OCI-LY1 (cell line): Measurements from ENCODE around the gene TNFRSF17.

Source experiments
- H2AFZ ChIP-seq: fragments of 200-600 bp; sonication (generic), shearing (Covaris generic); 2 replicates; pipeline ENCODE4 v1.6.0; 2014; ENCODE audit warnings: antibody characterized with exemption, mild to moderate bottlenecking, low read length
- H3F3A ChIP-seq: fragments of 200-600 bp; sonication (generic), shearing (Covaris generic); 2 replicates; pipeline ENCODE4 v1.6.0; 2014; ENCODE audit warnings: mild to moderate bottlenecking, antibody characterized with exemption, low read length, moderate library complexity; ENCODE audit not compliant: insufficient read depth
- H3K27ac ChIP-seq: fragments of 200-600 bp; sonication (generic); 2 replicates; pipeline ENCODE4 v1.5.1; 2014; ENCODE audit warnings: low read length, mixed run types, mild to moderate bottlenecking, low read depth; ENCODE audit not compliant: poor library complexity, severe bottlenecking
- H3K27me3 ChIP-seq: fragments of 200-600 bp; sonication (generic); 2 replicates; pipeline ENCODE4 v1.6.0; 2014; ENCODE audit warnings: antibody characterized with exemption, mild to moderate bottlenecking, low read length, moderate library complexity; ENCODE audit not compliant: insufficient read depth
- H3K36me3 ChIP-seq: fragments of 200-600 bp; sonication (generic); 2 replicates; pipeline ENCODE4 v1.6.1; 2014; ENCODE audit warnings: mild to moderate bottlenecking, antibody characterized with exemption, low read length, moderate library complexity, mixed read lengths; ENCODE audit not compliant: insufficient read depth
- H3K4me1 ChIP-seq: fragments of 200-600 bp; sonication (generic); 2 replicates; pipeline ENCODE4 v1.5.1; 2014; ENCODE audit warnings: mild to moderate bottlenecking, low read length, moderate library complexity; ENCODE audit not compliant: insufficient read depth, severe bottlenecking
- H3K4me2 ChIP-seq: fragments of 200-600 bp; sonication (generic), shearing (Covaris generic); 2 replicates; pipeline ENCODE4 v1.6.1; 2014; ENCODE audit warnings: low read length
- H3K4me3 ChIP-seq: fragments of 200-600 bp; sonication (generic); 2 replicates; pipeline ENCODE4 v1.5.1; 2014; ENCODE audit warnings: low read length, low read depth, mild to moderate bottlenecking, mixed read lengths; ENCODE audit not compliant: poor library complexity, severe bottlenecking
- H3K79me2 ChIP-seq: fragments of 200-600 bp; shearing (Covaris generic); 2 replicates; pipeline ENCODE4 v1.6.1; 2016; ENCODE audit warnings: mixed run types, low read length, mixed read lengths; ENCODE audit not compliant: insufficient read depth
- H3K9ac ChIP-seq: fragments of 200-600 bp; sonication (generic), shearing (Covaris generic); 2 replicates; pipeline ENCODE4 v1.6.1; 2014; ENCODE audit warnings: mild to moderate bottlenecking, low read length, mixed read lengths
- H3K9me2 ChIP-seq: fragments of 200-600 bp; sonication (generic), shearing (Covaris generic); 2 replicates; pipeline ENCODE4 v1.6.1; 2014; ENCODE audit warnings: low read depth, mild to moderate bottlenecking, low read length, mixed read lengths
- H3K9me3 ChIP-seq: fragments of 200-600 bp; shearing (Covaris generic); 2 replicates; pipeline ENCODE4 v1.6.1; 2014; ENCODE audit warnings: low read length, mixed read lengths
- H4K20me1 ChIP-seq: fragments of 200-600 bp; sonication (generic), shearing (Covaris generic); 2 replicates; pipeline ENCODE4 v1.6.0; 2016; ENCODE audit warnings: mild to moderate bottlenecking, low read length; ENCODE audit not compliant: insufficient read depth
- EZH2 ChIP-seq: fragments of 200-600 bp; sonication (generic), shearing (Covaris generic); IDR thresholded peaks from 2 replicates; pipeline ENCODE4 v1.8.0; 2017; ENCODE audit warnings: borderline replicate concordance, mixed run types, mild to moderate bottlenecking, antibody characterized with exemption, low read length, moderate library complexity, mixed read lengths
- TF ChIP-seq, protein P1 (sequence below): fragments of 200-600 bp; sonication (generic), shearing (Covaris generic); IDR thresholded peaks from 2 replicates; pipeline ENCODE4 v1.5.1; 2017; ENCODE audit warnings: mild to moderate bottlenecking, antibody characterized with exemption, low read length, moderate library complexity, mixed read lengths

TNFRSF17 gene

GRCh38 chr16:11992008-11992584, 27.1 kb downstream of the TNFRSF17 start:
- Histone ChIP-seq H3F3A (no peaks in the 10 kb centered on the region), H3K9me2 (no peaks in the 10 kb centered on the region), H2AFZ (no peak overlapping the region), H3K36me3 (peaks cover 8% of the 10 kb centered on the region), H4K20me1 (no peaks in the 10 kb centered on the region), H3K9ac (no peak overlapping the region), H3K4me2 (no peak overlapping the region), H3K4me3 (no peak overlapping the region), H3K27ac (no peak overlapping the region), H3K79me2 (peaks cover 20% of the 10 kb centered on the region; the same call in 1 of the 2 replicates), H3K4me1 (peaks cover 56% of the 10 kb centered on the region), H3K9me3 (no peaks in the 10 kb centered on the region), H3K27me3 (no peaks in the 10 kb centered on the region)
- TF ChIP-seq, protein P1, sequence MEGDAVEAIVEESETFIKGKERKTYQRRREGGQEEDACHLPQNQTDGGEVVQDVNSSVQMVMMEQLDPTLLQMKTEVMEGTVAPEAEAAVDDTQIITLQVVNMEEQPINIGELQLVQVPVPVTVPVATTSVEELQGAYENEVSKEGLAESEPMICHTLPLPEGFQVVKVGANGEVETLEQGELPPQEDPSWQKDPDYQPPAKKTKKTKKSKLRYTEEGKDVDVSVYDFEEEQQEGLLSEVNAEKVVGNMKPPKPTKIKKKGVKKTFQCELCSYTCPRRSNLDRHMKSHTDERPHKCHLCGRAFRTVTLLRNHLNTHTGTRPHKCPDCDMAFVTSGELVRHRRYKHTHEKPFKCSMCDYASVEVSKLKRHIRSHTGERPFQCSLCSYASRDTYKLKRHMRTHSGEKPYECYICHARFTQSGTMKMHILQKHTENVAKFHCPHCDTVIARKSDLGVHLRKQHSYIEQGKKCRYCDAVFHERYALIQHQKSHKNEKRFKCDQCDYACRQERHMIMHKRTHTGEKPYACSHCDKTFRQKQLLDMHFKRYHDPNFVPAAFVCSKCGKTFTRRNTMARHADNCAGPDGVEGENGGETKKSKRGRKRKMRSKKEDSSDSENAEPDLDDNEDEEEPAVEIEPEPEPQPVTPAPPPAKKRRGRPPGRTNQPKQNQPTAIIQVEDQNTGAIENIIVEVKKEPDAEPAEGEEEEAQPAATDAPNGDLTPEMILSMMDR, result no peak
- TF ChIP-seq EZH2, result no peak

DNA sequence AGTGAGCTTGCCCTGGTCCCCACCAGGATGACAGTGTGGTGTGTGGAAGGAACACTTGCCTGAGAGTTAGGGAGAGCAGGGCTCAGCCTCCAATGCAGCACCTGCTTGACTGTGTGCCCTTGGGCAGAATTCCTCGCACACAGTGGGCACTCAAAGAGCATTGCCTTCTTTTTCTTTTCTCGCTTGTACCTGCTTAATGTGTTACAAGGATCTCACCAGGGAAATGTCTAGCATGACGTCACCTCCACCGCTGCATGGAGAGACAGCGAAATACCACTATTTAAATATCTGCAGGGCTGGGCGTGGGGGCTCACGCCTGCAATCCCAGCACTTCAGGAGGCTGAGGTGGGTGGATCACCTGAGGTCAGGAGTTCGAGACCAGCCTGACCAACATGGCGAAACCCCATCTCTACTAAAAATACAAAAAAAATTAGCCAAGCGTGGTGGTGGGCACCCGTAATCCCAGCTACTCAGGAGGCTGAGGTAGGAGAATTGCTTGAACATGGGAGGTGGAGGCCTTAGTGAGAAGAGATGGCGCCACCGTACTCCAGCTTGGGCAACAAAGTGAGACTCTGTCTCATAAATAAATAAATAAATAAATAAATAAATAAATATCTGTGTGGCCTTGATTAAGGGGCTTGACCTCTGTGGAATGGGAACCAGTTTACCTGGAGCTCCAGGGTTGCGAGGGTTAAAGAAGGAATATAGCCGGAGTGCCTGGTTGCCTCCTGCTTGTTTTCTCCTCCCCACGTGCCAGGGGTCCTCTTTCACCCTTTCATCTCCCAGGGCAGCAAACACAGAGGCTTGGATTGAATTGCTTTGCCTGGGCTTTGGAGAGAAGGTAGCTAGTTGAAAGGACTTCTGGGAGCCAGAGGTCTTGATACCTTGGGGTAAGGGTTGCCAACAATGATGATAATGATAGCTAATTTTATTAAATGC, 27.8 kb downstream of the TNFRSF17 start:
- Histone ChIP-seq H3K9ac (no peak overlapping the region), H3K9me3 (no peaks in the 10 kb centered on the region), H3K4me3 (no peak overlapping the region), H2AFZ (no peak overlapping the region), H3K4me2 (no peak overlapping the region), H3K27ac (no peak overlapping the region), H3K4me1 (peaks cover 59% of the 10 kb centered on the region), H3K79me2 (peaks cover 16% of the 10 kb centered on the region; the same call in 1 of the 2 replicates), H3K9me2 (no peaks in the 10 kb centered on the region), H3K27me3 (no peaks in the 10 kb centered on the region), H3K36me3 (peaks cover 4% of the 10 kb centered on the region; the same call in 1 of the 2 replicates), H4K20me1 (no peaks in the 10 kb centered on the region), H3F3A (no peaks in the 10 kb centered on the region)
- TF ChIP-seq EZH2, result no peak
- TF ChIP-seq, protein P1, result no peak

- Histone ChIP-seq H2AFZ (no peak overlapping the region), H4K20me1 (no peaks in the 10 kb centered on the region), H3K9me3 (no peaks in the 10 kb centered on the region), H3K79me2 (peaks cover 3% of the 10 kb centered on the region; the same call in 1 of the 2 replicates), H3K4me2 (no peak overlapping the region), H3K4me1 (peaks cover 53% of the 10 kb centered on the region), H3F3A (no peaks in the 10 kb centered on the region), H3K9ac (no peak overlapping the region; the same call in 1 of the 2 replicates), H3K36me3 (peaks cover 7% of the 10 kb centered on the region; the same call in 1 of the 2 replicates), H3K27ac (peak overlapping the region; percentile 26), H3K9me2 (no peaks in the 10 kb centered on the region), H3K27me3 (no peaks in the 10 kb centered on the region), H3K4me3 (no peak overlapping the region)
- no peak for TF ChIP-seq EZH2
- TF ChIP-seq, protein P1, result no peak
These were observed 29.4 kb downstream of the TNFRSF17 start for GRCh38 chr16:11994143-11995119.
